Stimulated activated CD4-positive, alpha-beta T cell treated with anti-CD3 and anti-CD28 coated beads, TNF-alpha, amount 100 ng/mL, for 1 hour (primary cell): ENCODE data around the gene ANKRD18A.
"Not testable (repeated sequence)": the region's sequence is repeated elsewhere in the genome, so short reads cannot be mapped to it uniquely, and the experiment has no call there.

ENCODE experiments used
- DNase-seq, 3 donors: peaks; one replicate each; pipeline ENCODE4 v3.0.0-alpha.2; 2020; ENCODE audit warnings: low read depth in 3 of 3, low spot score in 1 of 3

Gene ANKRD18A

DNA sequence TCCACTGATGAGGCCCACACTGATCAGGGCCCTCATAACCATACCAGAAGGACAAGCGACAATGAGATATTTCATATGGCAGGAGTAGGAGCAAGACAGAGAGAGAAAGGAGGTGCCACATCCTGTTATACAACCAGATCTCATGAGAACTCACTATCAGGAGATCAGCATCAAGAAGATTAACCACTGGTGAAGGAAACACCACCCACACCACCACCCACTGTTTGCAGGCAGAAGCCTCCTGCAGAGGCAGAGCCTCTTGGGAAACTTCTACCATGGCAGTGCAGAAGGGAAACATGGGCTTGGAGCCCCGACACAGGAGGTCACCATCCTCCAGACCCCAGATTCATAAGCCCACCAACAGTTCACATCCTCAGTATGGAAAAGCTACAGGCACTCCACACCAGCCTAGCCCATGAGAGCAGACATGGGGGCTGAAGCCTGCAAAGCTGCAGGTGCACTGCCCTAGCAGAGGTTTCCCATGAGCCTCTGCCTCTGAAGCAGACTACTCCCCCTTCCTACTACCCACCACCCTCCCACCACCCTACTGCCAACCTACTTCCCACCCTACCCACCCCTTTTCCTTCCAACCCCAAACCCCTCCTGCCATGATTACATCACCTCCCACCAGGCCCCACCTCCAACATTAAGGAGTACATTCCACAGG, 73.8 kb downstream of the ANKRD18A start:
- DNase-seq, result peak in 1 of 3 donors; percentile 7

DNA sequence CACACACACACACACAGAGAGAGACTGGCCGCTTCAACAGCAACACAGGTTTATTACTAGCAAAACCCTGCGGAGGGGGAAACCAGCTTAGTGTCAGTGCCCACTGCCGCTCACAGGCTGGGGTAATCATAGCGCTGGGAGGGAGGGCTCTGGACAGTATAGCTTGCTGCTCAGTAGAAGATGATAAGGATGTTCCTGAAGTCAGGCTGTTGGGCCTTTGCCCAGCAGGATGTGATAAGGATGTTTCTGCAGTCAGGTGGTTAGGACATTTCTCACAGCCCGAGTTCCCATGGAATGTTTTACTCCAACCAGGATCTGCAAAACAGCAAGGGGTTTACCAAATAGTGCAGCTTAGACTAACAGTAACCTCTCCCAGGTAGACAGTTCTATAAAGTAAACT, 79.9 kb downstream of the ANKRD18A start:
- not testable (repeated sequence) for DNase-seq

DNA sequence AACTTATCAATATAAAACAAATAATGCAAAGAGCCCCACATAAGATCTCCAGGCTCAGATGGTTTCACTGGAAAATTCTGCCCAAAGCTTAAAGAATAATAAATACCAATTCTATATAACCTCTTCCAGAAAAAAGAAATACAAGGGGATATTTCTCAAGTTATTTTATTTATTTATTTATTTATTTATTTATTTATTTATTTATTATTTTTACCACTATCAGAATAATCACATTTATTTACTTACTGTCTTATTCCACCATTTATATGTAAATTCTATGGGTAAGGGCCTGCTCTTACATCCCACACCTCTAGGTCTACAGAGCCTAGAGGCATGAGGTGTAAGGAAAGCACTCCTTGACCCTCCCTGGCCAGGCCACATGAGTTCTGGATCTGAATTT, 91.1 kb downstream of the ANKRD18A start:
- DNase-seq, result no peak

DNA sequence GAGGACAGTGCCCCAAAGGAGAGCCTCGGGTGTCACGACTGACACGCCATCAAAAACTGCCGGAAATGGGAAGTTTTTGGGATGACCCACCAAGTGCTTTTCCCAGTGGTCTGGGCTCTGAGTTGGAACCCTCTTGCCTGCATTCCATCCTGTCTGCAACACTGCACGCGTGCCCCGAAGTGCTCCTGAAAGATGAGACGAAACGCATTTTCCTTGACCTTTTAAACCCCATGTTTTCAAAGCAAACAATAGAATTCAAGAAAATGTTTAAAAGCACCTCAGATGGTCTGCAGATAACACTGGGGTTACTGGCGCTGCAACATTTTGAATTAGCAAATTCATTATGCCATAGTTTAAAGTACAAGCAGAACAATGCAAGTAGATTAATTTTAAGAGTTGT, 92.9 kb downstream of the ANKRD18A start:
- DNase-seq, result no peak

DNA sequence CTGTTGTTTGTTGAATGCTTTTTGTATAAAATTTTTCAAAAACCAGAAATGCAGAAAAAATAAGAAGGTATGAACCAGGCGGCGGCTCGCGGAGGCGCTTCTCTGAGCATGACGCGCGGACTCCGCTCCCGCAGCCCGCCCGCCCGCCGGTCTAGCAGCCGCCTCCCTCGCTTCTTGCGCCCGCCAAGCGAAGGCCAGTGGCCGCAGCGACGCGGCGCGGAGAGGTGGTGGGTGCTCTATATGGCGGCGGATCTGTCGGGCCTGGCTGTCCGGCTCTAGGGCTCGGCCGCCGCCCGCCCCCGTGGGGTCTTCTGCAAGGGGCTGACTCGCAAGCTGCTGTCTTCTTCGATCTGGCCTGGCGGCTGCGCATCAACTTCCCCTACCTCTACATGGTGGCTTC, 93.8 kb downstream of the ANKRD18A start:
- no peak for DNase-seq

DNA sequence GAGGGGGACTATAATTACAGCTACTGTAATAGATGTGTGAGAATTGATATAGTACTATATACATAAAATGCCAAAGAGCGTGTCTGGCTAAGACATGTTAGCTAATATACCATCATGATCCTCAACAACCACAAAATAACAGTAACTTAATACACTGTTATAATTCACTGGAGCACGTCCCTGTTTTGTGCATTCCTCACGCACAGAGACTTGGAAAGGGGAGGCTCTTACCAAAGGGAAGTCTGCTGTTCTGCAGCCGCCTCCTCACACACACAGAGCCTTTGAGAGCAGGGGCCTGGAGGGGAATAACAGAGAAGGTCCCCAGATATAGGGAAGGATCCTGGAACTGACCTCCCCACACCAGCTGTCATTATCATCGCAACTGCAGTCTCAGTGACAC, 97.3 kb downstream of the ANKRD18A start:
- no peak for DNase-seq

DNA sequence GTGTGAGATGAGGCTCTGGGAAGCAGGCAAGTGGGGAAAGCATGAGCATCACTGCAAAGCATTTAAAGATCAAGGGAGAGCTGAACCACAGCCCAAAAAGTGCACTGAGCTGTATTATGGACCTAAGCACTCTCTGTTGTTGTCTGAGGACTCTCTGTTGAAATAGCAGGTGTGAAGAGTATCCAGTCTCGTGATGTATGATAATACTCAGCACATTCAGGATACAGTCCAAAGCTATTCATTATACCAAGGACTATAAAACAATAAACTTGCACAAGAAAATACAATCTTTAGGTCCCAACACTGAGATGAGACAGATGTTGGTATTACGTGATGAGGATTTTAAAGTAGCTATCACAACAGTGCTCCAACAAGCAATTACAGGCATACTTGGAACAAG, 98.6 kb downstream of the ANKRD18A start:
- DNase-seq, result no peak
